Measurements from ENCODE around the gene AFAP1. TPM values are rescaled to one million over a fixed set of nuclear protein-coding genes. Genes with fewer than 3 reads are reported as not detected.

AFAP1 gene
- total RNA-seq, 1 donor from 2014 or later = 6.7 TPM

DNA sequence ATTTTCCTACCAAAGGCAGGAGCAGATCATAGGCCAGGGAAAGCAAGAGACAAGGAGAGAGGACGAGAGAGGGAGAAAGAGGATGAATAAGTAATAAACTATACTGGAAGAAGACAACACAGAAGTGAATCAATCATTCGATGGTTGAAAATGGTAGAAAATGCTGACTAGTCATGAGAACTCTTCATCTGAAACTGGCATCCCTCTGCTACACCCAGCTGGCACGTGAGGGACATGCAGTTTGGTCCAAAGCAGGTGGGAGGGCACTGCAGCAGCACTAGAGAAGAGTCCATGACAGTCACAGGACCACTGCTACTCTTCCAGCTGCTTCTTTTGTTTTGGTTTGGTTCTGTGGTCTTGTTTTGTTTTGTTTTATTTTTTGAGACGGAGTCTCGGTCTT is 74.1 kb downstream of the AFAP1 start:
- H3K4me3 Mint-ChIP-seq = no peak overlapping the region
- peaks cover 12% of the 10 kb centered on the region for H3K36me3 Mint-ChIP-seq
- Histone ChIP-seq H3K4me2 (no peak overlapping the region), H2AFZ (replicated peaks) (no peak overlapping the region), H3K4me3 (no peak overlapping the region), H3K9me3 (ENCODE audit: low read depth) (no peaks in the 10 kb centered on the region), H3K36me3 (no peaks in the 10 kb centered on the region), H3K4me1 (peaks cover 26% of the 10 kb centered on the region), H3K9ac (no peak overlapping the region), H3F3A (ENCODE audit: low read depth) (peaks cover 13% of the 10 kb centered on the region), H3K27me3 (no peaks in the 10 kb centered on the region), H4K20me1 (ENCODE audit: low read depth) (no peaks in the 10 kb centered on the region), H3K27ac (no peak overlapping the region), H3K79me2 (ENCODE audit: low read depth) (no peaks in the 10 kb centered on the region)
- no peak for DNase-seq (ENCODE audit: low spot score)
- peaks cover 22% of the 10 kb centered on the region for H3K4me1 Mint-ChIP-seq
- H3K27ac Mint-ChIP-seq = no peak overlapping the region
- peaks cover 10% of the 10 kb centered on the region for H3K9me3 Mint-ChIP-seq
- H3K27me3 Mint-ChIP-seq (ENCODE audit: insufficient read depth, low read depth) = peaks cover 9% of the 10 kb centered on the region
- TF ChIP-seq, protein P1, sequence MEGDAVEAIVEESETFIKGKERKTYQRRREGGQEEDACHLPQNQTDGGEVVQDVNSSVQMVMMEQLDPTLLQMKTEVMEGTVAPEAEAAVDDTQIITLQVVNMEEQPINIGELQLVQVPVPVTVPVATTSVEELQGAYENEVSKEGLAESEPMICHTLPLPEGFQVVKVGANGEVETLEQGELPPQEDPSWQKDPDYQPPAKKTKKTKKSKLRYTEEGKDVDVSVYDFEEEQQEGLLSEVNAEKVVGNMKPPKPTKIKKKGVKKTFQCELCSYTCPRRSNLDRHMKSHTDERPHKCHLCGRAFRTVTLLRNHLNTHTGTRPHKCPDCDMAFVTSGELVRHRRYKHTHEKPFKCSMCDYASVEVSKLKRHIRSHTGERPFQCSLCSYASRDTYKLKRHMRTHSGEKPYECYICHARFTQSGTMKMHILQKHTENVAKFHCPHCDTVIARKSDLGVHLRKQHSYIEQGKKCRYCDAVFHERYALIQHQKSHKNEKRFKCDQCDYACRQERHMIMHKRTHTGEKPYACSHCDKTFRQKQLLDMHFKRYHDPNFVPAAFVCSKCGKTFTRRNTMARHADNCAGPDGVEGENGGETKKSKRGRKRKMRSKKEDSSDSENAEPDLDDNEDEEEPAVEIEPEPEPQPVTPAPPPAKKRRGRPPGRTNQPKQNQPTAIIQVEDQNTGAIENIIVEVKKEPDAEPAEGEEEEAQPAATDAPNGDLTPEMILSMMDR (IDR thresholded peaks at IDR 0.05) = no peak
- TF ChIP-seq EZH2phosphoT487 (IDR thresholded peaks at IDR 0.05) (no peak), EZH2 (IDR thresholded peaks at IDR 0.05) (no peak)

DNA sequence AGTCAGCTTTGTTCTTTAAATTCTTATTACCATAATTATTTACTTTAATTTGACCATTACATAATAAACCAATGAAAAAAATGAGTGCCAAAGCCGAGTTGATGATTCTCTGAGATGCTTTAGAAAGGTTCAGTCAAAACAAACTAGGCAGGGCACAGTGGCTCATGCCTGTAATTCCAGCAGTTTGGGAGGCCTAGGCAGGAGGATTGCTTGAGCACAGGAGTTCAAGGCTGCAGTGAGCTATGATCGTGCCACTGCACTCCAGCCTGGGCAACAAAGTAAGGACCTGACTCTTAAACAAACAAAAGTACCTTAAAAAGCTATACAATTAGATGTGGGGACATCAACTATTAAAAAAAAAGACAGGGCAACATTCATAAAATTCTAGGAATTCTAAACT is 75.0 kb downstream of the AFAP1 start:
- Mint-ChIP-seq H3K4me1 (peaks cover 22% of the 10 kb centered on the region), H3K36me3 (peaks cover 12% of the 10 kb centered on the region), H3K27me3 (ENCODE audit: insufficient read depth, low read depth) (peaks cover 9% of the 10 kb centered on the region), H3K4me3 (no peak overlapping the region), H3K27ac (no peak overlapping the region), H3K9me3 (peaks cover 10% of the 10 kb centered on the region)
- Histone ChIP-seq H3K4me1 (peaks cover 26% of the 10 kb centered on the region), H3F3A (ENCODE audit: low read depth) (peaks cover 13% of the 10 kb centered on the region), H3K79me2 (ENCODE audit: low read depth) (no peaks in the 10 kb centered on the region), H4K20me1 (ENCODE audit: low read depth) (no peaks in the 10 kb centered on the region), H3K9me3 (ENCODE audit: low read depth) (no peaks in the 10 kb centered on the region), H3K27me3 (no peaks in the 10 kb centered on the region), H3K27ac (no peak overlapping the region), H3K9ac (no peak overlapping the region), H2AFZ (replicated peaks) (no peak overlapping the region), H3K4me3 (no peak overlapping the region), H3K4me2 (no peak overlapping the region), H3K36me3 (no peaks in the 10 kb centered on the region)
- DNase-seq (ENCODE audit: low spot score) = no peak
- TF ChIP-seq EZH2 (IDR thresholded peaks at IDR 0.05) (no peak), EZH2phosphoT487 (IDR thresholded peaks at IDR 0.05) (no peak)
- TF ChIP-seq, protein P1 (IDR thresholded peaks at IDR 0.05) = no peak

DNA sequence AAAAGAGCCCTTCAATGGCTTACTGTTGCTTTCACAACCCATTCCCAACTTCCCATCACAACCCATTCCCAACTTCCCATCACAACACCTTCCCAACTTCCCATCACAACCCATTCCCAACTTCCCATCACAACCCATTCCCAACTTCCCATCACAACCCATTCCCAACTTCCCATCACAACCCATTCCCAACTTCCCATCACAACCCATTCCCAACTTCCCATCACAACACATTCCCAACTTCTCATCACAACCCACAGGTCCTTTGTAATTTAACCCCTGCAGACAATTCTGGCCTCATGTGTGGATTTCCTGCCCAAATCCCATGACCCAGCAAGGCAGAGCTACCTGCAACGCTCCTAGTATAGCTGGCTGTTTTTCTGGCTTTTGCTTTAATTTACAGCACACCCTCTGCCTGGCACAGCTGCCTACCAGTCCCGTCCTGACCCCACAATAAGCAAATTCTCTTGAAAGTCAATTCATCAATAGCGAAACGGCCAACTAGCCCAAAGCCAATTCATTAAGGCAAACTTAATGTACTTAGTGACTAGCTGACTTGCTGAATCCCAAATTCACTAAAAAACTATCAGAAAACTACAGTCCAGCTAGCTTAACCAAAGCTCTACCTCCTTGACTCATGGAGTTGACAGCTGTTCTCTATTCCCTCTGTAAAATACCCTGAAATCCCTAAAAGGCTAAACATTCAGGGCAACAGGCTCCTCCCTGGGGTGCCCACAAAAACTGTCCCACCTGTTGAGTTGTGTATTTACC is 75.6 kb downstream of the AFAP1 start:
- H3K4me3 Mint-ChIP-seq = no peak overlapping the region
- TF ChIP-seq, protein P1 (IDR thresholded peaks at IDR 0.05) = no peak
- TF ChIP-seq EZH2phosphoT487 (IDR thresholded peaks at IDR 0.05) (no peak), EZH2 (IDR thresholded peaks at IDR 0.05) (no peak)
- peaks cover 10% of the 10 kb centered on the region for H3K9me3 Mint-ChIP-seq
- H3K27ac ChIP-seq = no peak overlapping the region
- peaks cover 26% of the 10 kb centered on the region for H3K4me1 ChIP-seq
- DNase-seq (ENCODE audit: low spot score) = peak; percentile 23
- peaks cover 12% of the 10 kb centered on the region for H3K36me3 Mint-ChIP-seq
- no peaks in the 10 kb centered on the region for H3K36me3 ChIP-seq
- H3K27ac Mint-ChIP-seq = no peak overlapping the region
- H3K4me1 Mint-ChIP-seq = peaks cover 22% of the 10 kb centered on the region
- H3K27me3 ChIP-seq = no peaks in the 10 kb centered on the region
- no peak overlapping the region for H2AFZ ChIP-seq (replicated peaks)
- peaks cover 13% of the 10 kb centered on the region for H3F3A ChIP-seq (ENCODE audit: low read depth)
- H3K4me3 ChIP-seq = no peak overlapping the region
- H4K20me1 ChIP-seq (ENCODE audit: low read depth) = no peaks in the 10 kb centered on the region
- no peaks in the 10 kb centered on the region for H3K79me2 ChIP-seq (ENCODE audit: low read depth)
- H3K9me3 ChIP-seq (ENCODE audit: low read depth) = no peaks in the 10 kb centered on the region
- H3K27me3 Mint-ChIP-seq (ENCODE audit: insufficient read depth, low read depth) = peaks cover 5% of the 10 kb centered on the region
- H3K4me2 ChIP-seq = no peak overlapping the region
- H3K9ac ChIP-seq = no peak overlapping the region

All from neural progenitor cell (in vitro differentiated cells).